DND-41 (cell line): Measurements from ENCODE around the gene IL1F10.

Experiments used
- EZH2 ChIP-seq: IDR thresholded peaks from 3 replicates; pipeline ENCODE4 v1.6.1; 2012; ENCODE audit warnings: borderline replicate concordance, low read depth, mild to moderate bottlenecking, moderate library complexity, low read length, inconsistent platforms; ENCODE audit not compliant: severe bottlenecking
- TF ChIP-seq, protein P1 (sequence below): IDR thresholded peaks from 2 replicates; pipeline ENCODE4 v1.5.1; 2012; ENCODE audit warnings: borderline replicate concordance, low read length, moderate library complexity, mild to moderate bottlenecking; ENCODE audit not compliant: poor library complexity, severe bottlenecking; ENCODE audit errors: extremely low read depth

GRCh38 chr2:113025737-113026136 lies 42.0 kb upstream of the IL1F10 start:
- TF ChIP-seq, protein P1, sequence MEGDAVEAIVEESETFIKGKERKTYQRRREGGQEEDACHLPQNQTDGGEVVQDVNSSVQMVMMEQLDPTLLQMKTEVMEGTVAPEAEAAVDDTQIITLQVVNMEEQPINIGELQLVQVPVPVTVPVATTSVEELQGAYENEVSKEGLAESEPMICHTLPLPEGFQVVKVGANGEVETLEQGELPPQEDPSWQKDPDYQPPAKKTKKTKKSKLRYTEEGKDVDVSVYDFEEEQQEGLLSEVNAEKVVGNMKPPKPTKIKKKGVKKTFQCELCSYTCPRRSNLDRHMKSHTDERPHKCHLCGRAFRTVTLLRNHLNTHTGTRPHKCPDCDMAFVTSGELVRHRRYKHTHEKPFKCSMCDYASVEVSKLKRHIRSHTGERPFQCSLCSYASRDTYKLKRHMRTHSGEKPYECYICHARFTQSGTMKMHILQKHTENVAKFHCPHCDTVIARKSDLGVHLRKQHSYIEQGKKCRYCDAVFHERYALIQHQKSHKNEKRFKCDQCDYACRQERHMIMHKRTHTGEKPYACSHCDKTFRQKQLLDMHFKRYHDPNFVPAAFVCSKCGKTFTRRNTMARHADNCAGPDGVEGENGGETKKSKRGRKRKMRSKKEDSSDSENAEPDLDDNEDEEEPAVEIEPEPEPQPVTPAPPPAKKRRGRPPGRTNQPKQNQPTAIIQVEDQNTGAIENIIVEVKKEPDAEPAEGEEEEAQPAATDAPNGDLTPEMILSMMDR, result no peak
- TF ChIP-seq EZH2, result no peak
